Endodermal cell (in vitro differentiated cells): ENCODE data around the gene SNRPB. TPM values are rescaled to one million over a fixed set of nuclear protein-coding genes. Genes with fewer than 3 reads are reported as not detected.

Experiments used
- DNase-seq: peaks from one replicate; pipeline ENCODE4 v3.0.0-alpha.2; 2017
- H3K27ac ChIP-seq: 2 replicates; pipeline ENCODE4 v1.5.1; 2013; ENCODE audit warnings: mild to moderate bottlenecking, low read depth, low read length, moderate library complexity
- H3K27me3 ChIP-seq: 2 replicates; pipeline ENCODE4 v1.6.1; 2013; ENCODE audit warnings: mild to moderate bottlenecking, low read length, moderate library complexity; ENCODE audit not compliant: insufficient read depth, control insufficient read depth, poor library complexity, severe bottlenecking
- H3K36me3 ChIP-seq: 2 replicates; pipeline ENCODE4 v1.7.0; 2013; ENCODE audit warnings: mild to moderate bottlenecking, low read length, moderate library complexity; ENCODE audit not compliant: control insufficient read depth, insufficient read depth
- H3K4me1 ChIP-seq: one replicate; pipeline ENCODE4 v1.7.0; 2013; ENCODE audit warnings: low read length; ENCODE audit not compliant: control insufficient read depth, insufficient read depth
- H3K4me3 ChIP-seq: 2 replicates; pipeline ENCODE4 v1.5.1; 2013; ENCODE audit warnings: mild to moderate bottlenecking, low read length, moderate library complexity
- H3K9ac ChIP-seq: 2 replicates; pipeline ENCODE4 v1.6.1; 2013; ENCODE audit warnings: mild to moderate bottlenecking, low read length, moderate library complexity; ENCODE audit not compliant: poor library complexity, severe bottlenecking; ENCODE audit errors: extremely low read depth
- H3K9me3 ChIP-seq: 2 replicates; pipeline ENCODE4 v1.6.1; 2013; ENCODE audit warnings: mild to moderate bottlenecking, low read length, moderate library complexity; ENCODE audit not compliant: control insufficient read depth
- H3K27ac Mint-ChIP-seq: 2 replicates; pipeline ENCODE4 v1.8.0; 2020; ENCODE audit warnings: mixed read lengths
- H3K27me3 Mint-ChIP-seq: 2 replicates; pipeline ENCODE4 v1.8.0; 2021; ENCODE audit warnings: mild to moderate bottlenecking, mixed read lengths; ENCODE audit not compliant: insufficient read depth
- H3K36me3 Mint-ChIP-seq: 2 replicates; pipeline ENCODE4 v1.8.0; 2020; ENCODE audit warnings: low read depth, mixed read lengths
- H3K4me1 Mint-ChIP-seq: 2 replicates; pipeline ENCODE4 v1.8.0; 2020; ENCODE audit warnings: mixed read lengths
- H3K4me3 Mint-ChIP-seq: 2 replicates; pipeline ENCODE4 v1.8.0; 2020; ENCODE audit warnings: mild to moderate bottlenecking, moderate library complexity, mixed read lengths
- H3K9me3 Mint-ChIP-seq: 2 replicates; pipeline ENCODE4 v1.8.0; 2020; ENCODE audit warnings: mild to moderate bottlenecking, mixed read lengths
- WGBS, 2 experiments: methylation state at CpG; one replicate each; pipeline versions ENCODE4 v1.1.5 to v1.1.7; 2013; ENCODE audit warnings: missing lambda C conversion rate in 2 of 2, mixed read lengths in 1 of 2; ENCODE audit not compliant: insufficient coverage in 1 of 2, insufficient read length in 1 of 2; 5-methylcytosine and 5-hydroxymethylcytosine counted together
- total RNA-seq, 2 donors: library from RNA; stranded (reverse); fragmentation: NEBNext Ultra II Directional in 1 of 2; extraction: Animal tissue kit (Norgen Biotek cat#: 25700) in 1 of 2; gene quantifications; 2 replicates in 1 of 2; 3 replicates in 1 of 2; pipeline ENCODE4 v1.2.1, GENCODE V29; 2021
- TF ChIP-seq, protein P1 (sequence below): fragments of 200-600 bp; sonication (generic); conservative IDR thresholded peaks from 2 replicates; pipeline ENCODE4 v1.5.0; 2021; ENCODE audit warnings: antibody characterized with exemption, mild to moderate bottlenecking

Gene SNRPB
- total RNA-seq, 2 donors from 2014 or later: 277 to 310 TPM

DNA sequence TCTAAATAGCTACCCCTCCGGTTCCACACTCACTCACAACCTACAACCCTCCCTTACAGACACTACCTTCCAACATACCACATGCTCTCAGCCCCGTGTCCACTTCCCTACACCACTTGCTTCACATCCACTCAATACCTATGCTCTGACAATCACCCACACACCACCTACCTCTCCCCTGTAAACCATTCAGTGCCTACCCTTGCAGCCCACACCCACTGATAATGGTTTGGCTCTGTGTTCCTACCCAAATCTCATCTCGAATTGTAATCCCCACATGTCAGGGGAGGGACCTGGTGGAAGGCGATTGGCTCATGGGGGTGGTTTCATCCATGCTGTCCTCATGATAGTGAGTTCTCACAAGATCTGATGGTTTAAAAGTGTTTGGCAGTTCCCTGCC is 48.0 kb upstream of the SNRPB start:
- H3K9ac ChIP-seq: no peak overlapping the region
- H3K27me3 ChIP-seq: peaks cover 54% of the 10 kb centered on the region
- 76 to 82% methylated on average over 3 to 4 of the region's 4 CpGs for whole genome bisulfite sequencing, 2 experiments
- H3K9me3 Mint-ChIP-seq: no peaks in the 10 kb centered on the region
- no peaks in the 10 kb centered on the region for H3K4me1 ChIP-seq
- no peak overlapping the region for H3K4me3 ChIP-seq
- H3K9me3 ChIP-seq: no peaks in the 10 kb centered on the region
- no peak for DNase-seq
- H3K27ac Mint-ChIP-seq: no peak overlapping the region
- no peaks in the 10 kb centered on the region for H3K36me3 ChIP-seq
- H3K27ac ChIP-seq: no peak overlapping the region
- no peaks in the 10 kb centered on the region for H3K4me1 Mint-ChIP-seq
- H3K36me3 Mint-ChIP-seq: no peaks in the 10 kb centered on the region
- H3K4me3 Mint-ChIP-seq: no peak overlapping the region
- TF ChIP-seq, protein P1, sequence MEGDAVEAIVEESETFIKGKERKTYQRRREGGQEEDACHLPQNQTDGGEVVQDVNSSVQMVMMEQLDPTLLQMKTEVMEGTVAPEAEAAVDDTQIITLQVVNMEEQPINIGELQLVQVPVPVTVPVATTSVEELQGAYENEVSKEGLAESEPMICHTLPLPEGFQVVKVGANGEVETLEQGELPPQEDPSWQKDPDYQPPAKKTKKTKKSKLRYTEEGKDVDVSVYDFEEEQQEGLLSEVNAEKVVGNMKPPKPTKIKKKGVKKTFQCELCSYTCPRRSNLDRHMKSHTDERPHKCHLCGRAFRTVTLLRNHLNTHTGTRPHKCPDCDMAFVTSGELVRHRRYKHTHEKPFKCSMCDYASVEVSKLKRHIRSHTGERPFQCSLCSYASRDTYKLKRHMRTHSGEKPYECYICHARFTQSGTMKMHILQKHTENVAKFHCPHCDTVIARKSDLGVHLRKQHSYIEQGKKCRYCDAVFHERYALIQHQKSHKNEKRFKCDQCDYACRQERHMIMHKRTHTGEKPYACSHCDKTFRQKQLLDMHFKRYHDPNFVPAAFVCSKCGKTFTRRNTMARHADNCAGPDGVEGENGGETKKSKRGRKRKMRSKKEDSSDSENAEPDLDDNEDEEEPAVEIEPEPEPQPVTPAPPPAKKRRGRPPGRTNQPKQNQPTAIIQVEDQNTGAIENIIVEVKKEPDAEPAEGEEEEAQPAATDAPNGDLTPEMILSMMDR: no peak
- H3K27me3 Mint-ChIP-seq: peaks cover 56% of the 10 kb centered on the region

DNA sequence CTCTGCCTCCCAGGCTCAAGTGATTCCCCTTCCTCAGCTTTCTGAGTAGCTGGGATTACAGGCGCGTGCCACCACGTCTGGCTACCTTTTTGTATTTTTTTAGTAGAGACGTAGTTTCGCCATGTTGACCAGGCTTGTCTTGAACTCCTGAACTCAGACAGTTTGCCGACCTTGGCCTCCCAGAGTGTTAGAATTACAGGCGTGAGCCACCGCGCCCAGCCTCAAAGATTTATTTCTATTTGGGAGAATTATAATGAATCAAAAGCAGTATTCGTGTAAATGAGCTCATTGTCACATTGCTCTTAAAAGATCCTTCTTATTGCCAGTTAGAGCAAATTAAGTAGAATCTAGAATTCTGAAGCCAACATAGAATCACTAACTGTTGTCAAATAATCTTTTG is 47.5 kb upstream of the SNRPB start:
- Histone ChIP-seq H3K4me3 (no peak overlapping the region), H3K36me3 (no peaks in the 10 kb centered on the region), H3K27ac (no peak overlapping the region), H3K27me3 (peaks cover 58% of the 10 kb centered on the region), H3K4me1 (no peaks in the 10 kb centered on the region), H3K9ac (no peak overlapping the region), H3K9me3 (no peaks in the 10 kb centered on the region)
- Mint-ChIP-seq H3K27me3 (peaks cover 52% of the 10 kb centered on the region), H3K4me3 (no peak overlapping the region), H3K27ac (no peak overlapping the region), H3K4me1 (no peaks in the 10 kb centered on the region), H3K9me3 (no peaks in the 10 kb centered on the region), H3K36me3 (no peaks in the 10 kb centered on the region)
- no peak for DNase-seq
- TF ChIP-seq, protein P1: no peak
- 83 to 94% methylated on average over 10 of the region's 10 CpGs for WGBS, 2 experiments

DNA sequence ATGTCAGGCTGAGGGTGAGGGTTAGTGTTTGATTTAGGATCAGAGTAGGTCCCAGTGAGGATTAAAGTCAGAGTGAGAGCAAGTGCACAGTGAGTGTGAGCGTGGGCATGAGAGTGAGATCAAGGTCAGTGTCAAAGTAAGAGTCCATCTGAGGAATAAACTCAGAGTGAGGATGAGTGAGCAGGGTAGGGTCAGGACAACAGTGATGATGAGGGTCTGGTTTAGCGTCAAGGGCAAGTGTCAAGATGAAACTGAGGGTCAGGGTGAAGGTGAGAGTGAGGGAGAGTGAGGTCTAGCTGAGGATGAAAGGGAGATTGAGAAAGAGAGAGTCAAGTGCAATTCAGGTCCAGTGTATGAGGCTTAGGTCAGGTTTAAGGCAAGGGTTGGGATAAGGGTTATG is 45.8 kb upstream of the SNRPB start:
- H3K9me3 ChIP-seq: no peaks in the 10 kb centered on the region
- peaks cover 68% of the 10 kb centered on the region for H3K27me3 ChIP-seq
- H3K27ac ChIP-seq: no peak overlapping the region
- TF ChIP-seq, protein P1: no peak
- Mint-ChIP-seq H3K27me3 (peaks cover 35% of the 10 kb centered on the region), H3K36me3 (no peaks in the 10 kb centered on the region), H3K4me3 (no peak overlapping the region), H3K27ac (no peak overlapping the region), H3K4me1 (no peaks in the 10 kb centered on the region), H3K9me3 (no peaks in the 10 kb centered on the region)
- H3K4me3 ChIP-seq: no peak overlapping the region
- WGBS, 2 experiments: 81 to 84% methylated on average over 2 of the region's 2 CpGs
- no peaks in the 10 kb centered on the region for H3K4me1 ChIP-seq
- DNase-seq: no peak
- H3K36me3 ChIP-seq: no peaks in the 10 kb centered on the region
- H3K9ac ChIP-seq: no peak overlapping the region
